ENCODE data around the gene CRISP1. TPM values are rescaled to one million over a fixed set of nuclear protein-coding genes. Genes with fewer than 3 reads are reported as not detected.

Gene CRISP1
- total and polyA plus RNA-seq, 9 of the 15 experiments (the other 6 are each of a cell fraction or from before 2014, with no cell fraction given) = not detected

GRCh38 chr6:49852975-49853374, 13.4 kb downstream of the CRISP1 start (continued):
- TF ChIP-seq POLR3A (IDR thresholded peaks at IDR 0.05; ENCODE audit: borderline replicate concordance, extremely low read depth, insufficient read depth, insufficient read length) = no peak
- TF ChIP-seq NFXL1 (CRISPR knock-in tag; IDR thresholded peaks at IDR 0.05) = no peak
- TF ChIP-seq CGGBP1 (CRISPR knock-in tag; IDR thresholded peaks at IDR 0.05) = no peak
- TF ChIP-seq TBP (optimal IDR thresholded peaks at IDR 0.05; ENCODE audit: low read depth, low read length) = no peak
- no peak for TF ChIP-seq RFX7 (CRISPR knock-in tag; IDR thresholded peaks at IDR 0.05)
- TF ChIP-seq CEBPG (CRISPR knock-in tag; IDR thresholded peaks at IDR 0.05) = no peak
- TF ChIP-seq CEBPG (tag; conservative IDR thresholded peaks at IDR 0.05 in 1 of 2, IDR thresholded peaks at IDR 0.05 in 1 of 2) = peak in 1 of 2 experiments; percentile 34; a peak in 2 of 4 replicates
- no peak for TF ChIP-seq POLR3G (IDR thresholded peaks at IDR 0.05; ENCODE audit: extremely low read depth, insufficient read length, insufficient replicate concordance)
- no peak for TF ChIP-seq ARHGAP35 (IDR thresholded peaks at IDR 0.05; ENCODE audit: partially characterized antibody)
- TF ChIP-seq ZNF282 (CRISPR knock-in tag; IDR thresholded peaks at IDR 0.05) = no peak
- no peak for TF ChIP-seq IFI16 (CRISPR knock-in tag; IDR thresholded peaks at IDR 0.05)
- TF ChIP-seq ZKSCAN1 (IDR thresholded peaks at IDR 0.05; ENCODE audit: low read depth, low read length) = no peak
- no peak for TF ChIP-seq ZFPM2 (CRISPR knock-in tag; IDR thresholded peaks at IDR 0.05)
- TF ChIP-seq MNT (conservative IDR thresholded peaks at IDR 0.05) = no peak
- TF ChIP-seq PRMT5 (CRISPR knock-in tag; IDR thresholded peaks at IDR 0.05) = no peak
- TF ChIP-seq TAL1 (IDR thresholded peaks at IDR 0.05) = no peak
- TF ChIP-seq ZBTB7A (IDR thresholded peaks at IDR 0.05; ENCODE audit: borderline replicate concordance, control insufficient read depth, low read depth, low read length) = no peak
- no peak for TF ChIP-seq ZBED1 (IDR thresholded peaks at IDR 0.05)
- TF ChIP-seq REST (IDR thresholded peaks at IDR 0.05; ENCODE audit: borderline replicate concordance) = no peak
- TF ChIP-seq REST (CRISPR knock-in tag; IDR thresholded peaks at IDR 0.05; ENCODE audit: low read depth) = no peak
- TF ChIP-seq PTBP1 (IDR thresholded peaks at IDR 0.05; ENCODE audit: low read depth, low read length) = no peak
- no peak for TF ChIP-seq SUPT5H (IDR thresholded peaks at IDR 0.05)
- no peak for TF ChIP-seq DDX20 (tag; IDR thresholded peaks at IDR 0.05; ENCODE audit: low read depth)

Data from K562 (cell line).